BJ (cell line): ENCODE data around the gene GOLGA5. TPM values are rescaled to one million over a fixed set of nuclear protein-coding genes. Genes with fewer than 3 reads are reported as not detected.

ENCODE experiments used
- CTCF ChIA-PET: fragments of 350-600 bp; formaldehyde crosslinking; extraction: SDS; loops from one replicate; lab custom pipeline; 2021; ENCODE audit warnings: antibody characterized with exemption, inconsistent platforms; lab: Yijun Ruan, JAX
- POLR2A ChIA-PET: fragments of 300-600 bp; sonication (Branson Sonifier 250); formaldehyde crosslinking; extraction: SDS; loops from one replicate; lab custom pipeline; 2021; ENCODE audit warnings: antibody characterized with exemption; lab: Charles Lee
- DNase-seq: peaks from one replicate; pipeline ENCODE4 v3.0.0-alpha.2; 2011; ENCODE audit warnings: low read depth
- H3K27me3 ChIP-seq: 2 replicates; pipeline ENCODE4 v1.6.0; 2011; ENCODE audit warnings: low read length; ENCODE audit not compliant: control insufficient read depth, insufficient read depth
- H3K36me3 ChIP-seq: 2 replicates; pipeline ENCODE4 v1.5.1; 2011; ENCODE audit warnings: low read length; ENCODE audit not compliant: control insufficient read depth, insufficient read depth
- H3K4me3 ChIP-seq: 2 replicates; pipeline ENCODE4 v1.5.1; 2011; ENCODE audit warnings: low read depth, mild to moderate bottlenecking, control low read depth, low read length
- CTCF ChIP-seq: IDR thresholded peaks from 2 replicates; pipeline ENCODE4 v1.5.1; 2011; ENCODE audit warnings: low read depth, mild to moderate bottlenecking, control low read depth, inconsistent platforms, low read length, moderate library complexity; ENCODE audit not compliant: insufficient read depth
- polyA plus RNA-seq: library from polyadenylated mRNA; depleted of rRNA; stranded (reverse); fragments of >200 nt; gene quantifications from 2 replicates; pipeline ENCODE4 v1.2.3, GENCODE V29; 2011

GOLGA5 gene
- polyA plus RNA-seq, 1 experiment = 29.7 TPM

DNA sequence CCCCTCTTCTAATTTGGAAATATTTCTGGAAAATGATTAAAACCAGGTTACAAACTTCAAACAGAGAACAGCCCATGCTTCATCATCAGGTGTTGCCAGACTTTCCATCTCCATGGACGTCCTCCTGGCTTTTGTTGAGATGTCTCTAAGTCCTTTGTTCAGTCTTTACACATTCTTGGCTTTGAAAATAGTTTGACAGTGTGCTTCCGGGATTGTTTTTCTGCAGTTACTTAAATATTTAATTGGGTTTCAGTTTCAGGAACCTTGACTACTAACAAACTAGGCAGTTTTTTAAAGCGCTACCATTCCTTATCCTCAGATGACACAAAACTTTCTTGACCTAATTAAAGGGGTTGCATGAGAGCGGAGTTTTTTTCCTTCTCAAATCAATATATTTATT is 47.8 kb downstream of the GOLGA5 start:
- H3K4me3 ChIP-seq = no peak overlapping the region
- POLR2A ChIA-PET = no interaction called here
- no peak for TF ChIP-seq CTCF
- no peaks in the 10 kb centered on the region for H3K27me3 ChIP-seq
- peaks cover 8% of the 10 kb centered on the region for H3K36me3 ChIP-seq
- DNase-seq = no peak
- CTCF ChIA-PET = interaction anchor here (0.9 kb wide), 1 partner anchor 14 kb away, joined by 3 read pairs; no protein-coding TSS in a partner anchor

- TF ChIP-seq CTCF = no peak
- DNase-seq = no peak
- Histone ChIP-seq H3K36me3 (peaks cover 4% of the 10 kb centered on the region), H3K4me3 (no peak overlapping the region), H3K27me3 (no peaks in the 10 kb centered on the region)
- CTCF ChIA-PET = no interaction called here
- POLR2A ChIA-PET = no interaction called here
Observed at GRCh38 chr14:92844204-92844603, 50.1 kb downstream of the GOLGA5 start.

- CTCF ChIA-PET = no interaction called here
- DNase-seq = peak; percentile 28
Observed at GRCh38 chr14:92846162-92846897, 52.2 kb downstream of the GOLGA5 start.

GRCh38 chr14:92847278-92847677 is 53.2 kb downstream of the GOLGA5 start:
- TF ChIP-seq CTCF = no peak
- H3K36me3 ChIP-seq = no peaks in the 10 kb centered on the region
- no peak for DNase-seq
- CTCF ChIA-PET = no interaction called here
- peaks cover 2% of the 10 kb centered on the region; the same call in 1 of the 2 replicates for H3K27me3 ChIP-seq
- H3K4me3 ChIP-seq = no peak overlapping the region
- POLR2A ChIA-PET = no interaction called here

More at GRCh38 chr14:92846162-92846897, 52.2 kb downstream of the GOLGA5 start:
- TF ChIP-seq CTCF = no peak
- Histone ChIP-seq H3K27me3 (peaks cover 2% of the 10 kb centered on the region; the same call in 1 of the 2 replicates), H3K36me3 (no peaks in the 10 kb centered on the region), H3K4me3 (no peak overlapping the region)
- POLR2A ChIA-PET = no interaction called here

GRCh38 chr14:92847749-92848148 is 53.6 kb downstream of the GOLGA5 start:
- CTCF ChIA-PET = no interaction called here
- Histone ChIP-seq H3K27me3 (peaks cover 2% of the 10 kb centered on the region; the same call in 1 of the 2 replicates), H3K4me3 (no peak overlapping the region), H3K36me3 (no peaks in the 10 kb centered on the region)
- POLR2A ChIA-PET = no interaction called here
- no peak for DNase-seq
- no peak for TF ChIP-seq CTCF
